Activated CD4-positive, alpha-beta T cell treated with anti-CD3 and anti-CD28 coated beads, Interleukin-2, amount 50 U/mL, for 4 hours (primary cell): ENCODE data around the gene HTR1D.

ENCODE experiments used
- DNase-seq, 2 experiments: peaks; one replicate each; pipeline ENCODE4 v3.0.0-alpha.2; 2020

Gene HTR1D

DNA sequence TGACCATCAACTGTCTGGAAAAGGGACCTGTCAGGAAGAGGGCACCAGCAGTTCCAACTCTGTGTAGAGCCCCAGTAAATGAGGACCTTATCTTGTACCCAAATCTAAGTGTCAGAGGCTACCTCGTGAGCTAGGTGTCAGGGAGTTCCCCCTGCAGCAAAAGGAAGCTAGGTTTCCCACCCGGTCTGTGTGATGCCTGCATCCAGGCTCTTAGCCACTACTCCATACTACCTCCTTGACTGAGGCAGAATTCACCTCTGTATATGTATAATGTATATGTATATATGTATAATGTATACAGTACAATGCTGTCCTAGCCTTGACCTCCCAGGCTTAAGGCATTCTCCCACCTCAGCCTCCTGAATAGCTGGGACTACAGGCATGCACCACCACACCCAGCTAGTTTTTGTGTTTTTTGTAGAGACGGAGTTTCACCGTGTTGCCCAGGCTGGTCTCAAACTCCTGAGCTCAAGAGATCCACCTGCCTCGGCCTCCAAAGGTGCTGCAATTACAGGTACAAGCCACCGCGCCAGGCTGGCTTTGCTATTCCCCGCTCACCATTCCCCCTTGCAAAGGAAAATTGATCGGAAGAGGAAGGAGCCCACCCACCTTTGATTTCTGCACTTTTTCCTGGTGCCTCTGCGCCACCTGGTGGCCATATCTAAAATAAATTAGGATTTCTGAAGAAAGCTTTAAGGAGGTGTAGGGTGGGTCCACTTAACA is 32.9 kb downstream of the HTR1D start:
- peak; percentile 12 to 18 for DNase-seq

DNA sequence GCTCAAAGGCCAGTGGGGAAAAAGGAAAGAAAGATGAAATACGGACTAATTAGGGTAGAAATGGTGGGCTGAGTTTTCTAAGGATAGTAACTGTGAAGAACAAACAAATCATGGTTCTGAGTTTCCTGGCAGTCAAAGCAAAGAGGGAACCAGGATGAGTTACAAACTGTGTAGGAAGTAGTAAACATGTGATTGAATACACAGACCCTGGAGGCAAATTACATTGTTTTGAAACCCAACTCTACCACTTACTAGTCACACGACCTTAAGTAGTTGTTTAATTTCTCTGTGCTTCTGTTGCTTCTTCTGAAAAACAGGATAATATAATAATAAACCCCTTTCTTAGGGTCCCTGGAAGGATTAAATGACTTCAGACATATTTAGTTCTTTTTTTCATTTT is 37.4 kb downstream of the HTR1D start:
- no peak for DNase-seq

DNA sequence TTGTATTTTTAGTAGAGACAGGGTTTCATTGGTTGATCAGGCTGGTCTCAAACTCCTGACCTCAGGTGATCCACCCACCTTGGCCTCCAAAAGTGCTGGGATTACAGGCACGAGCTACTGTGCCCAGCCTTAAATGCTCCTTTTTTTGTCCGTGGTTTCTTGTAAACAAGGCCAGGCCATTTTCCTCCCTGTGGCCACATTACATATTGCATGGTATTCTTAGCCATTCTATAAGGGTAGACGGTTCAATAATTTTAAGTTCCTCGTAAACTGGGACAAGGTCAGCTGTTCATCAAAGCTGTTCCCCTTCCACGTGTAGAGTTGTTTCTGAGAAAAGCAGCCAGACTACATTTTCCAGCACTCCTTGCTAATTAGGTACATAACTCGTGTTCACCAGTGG is 38.4 kb downstream of the HTR1D start:
- DNase-seq, result no peak

GRCh38 chr1:23178414-23178813 is 38.9 kb downstream of the HTR1D start:
- no peak for DNase-seq

GRCh38 chr1:23177438-23178380 is 39.6 kb downstream of the HTR1D start:
- DNase-seq, result peak; percentile 34 to 43

DNA sequence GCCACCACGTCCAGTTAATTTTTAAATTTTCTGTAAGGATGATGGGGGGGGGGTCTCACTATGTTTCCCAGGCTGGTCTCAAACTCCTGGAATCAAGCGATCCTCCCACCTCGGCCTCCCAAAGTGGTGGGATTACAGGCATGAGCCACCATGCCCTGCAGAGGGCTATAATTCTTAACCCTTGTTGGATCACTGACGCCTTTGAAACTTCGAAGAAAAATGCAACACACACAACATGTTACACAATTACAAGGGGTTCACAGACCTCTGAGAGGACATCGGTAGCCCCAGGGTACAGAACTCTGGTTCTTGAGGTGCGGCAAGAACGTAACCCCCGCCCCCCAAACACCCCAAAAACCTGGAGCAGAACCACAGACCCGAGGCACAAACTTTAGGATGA is 40.3 kb downstream of the HTR1D start:
- no peak for DNase-seq

DNA sequence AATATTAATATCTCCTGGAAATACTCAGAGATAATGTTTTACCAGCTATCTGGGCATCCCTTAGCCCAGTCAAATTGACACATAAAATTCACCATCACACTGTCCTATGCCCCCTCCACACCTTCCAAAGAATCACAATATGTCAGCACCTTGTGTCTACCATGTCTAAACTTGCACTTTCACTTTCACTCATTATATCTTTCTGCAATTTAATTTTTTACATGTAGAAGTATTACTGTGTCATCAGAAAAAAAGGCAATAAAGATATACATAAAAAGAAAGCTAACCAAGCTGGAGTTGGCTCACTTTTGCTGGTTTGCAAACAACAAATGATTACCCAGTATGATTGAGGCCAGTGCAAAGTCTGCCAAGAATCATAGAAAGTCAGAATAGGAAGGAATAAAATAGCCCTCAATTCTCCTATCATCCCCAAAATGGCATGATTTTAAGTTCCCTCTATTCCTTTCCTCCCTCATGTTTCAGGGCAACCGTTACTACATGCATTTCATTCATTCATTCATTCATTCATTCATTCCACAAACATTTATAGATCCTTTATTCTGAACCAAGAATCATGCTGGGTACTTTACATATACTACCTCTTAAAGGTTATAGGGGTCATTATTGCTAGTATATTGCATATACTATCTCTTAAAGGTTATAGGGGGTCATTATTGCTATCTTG is 42.7 kb downstream of the HTR1D start:
- DNase-seq, result no peak

GRCh38 chr1:23171181-23171755 is 46.0 kb downstream of the HTR1D start:
- DNase-seq, result no peak

DNA sequence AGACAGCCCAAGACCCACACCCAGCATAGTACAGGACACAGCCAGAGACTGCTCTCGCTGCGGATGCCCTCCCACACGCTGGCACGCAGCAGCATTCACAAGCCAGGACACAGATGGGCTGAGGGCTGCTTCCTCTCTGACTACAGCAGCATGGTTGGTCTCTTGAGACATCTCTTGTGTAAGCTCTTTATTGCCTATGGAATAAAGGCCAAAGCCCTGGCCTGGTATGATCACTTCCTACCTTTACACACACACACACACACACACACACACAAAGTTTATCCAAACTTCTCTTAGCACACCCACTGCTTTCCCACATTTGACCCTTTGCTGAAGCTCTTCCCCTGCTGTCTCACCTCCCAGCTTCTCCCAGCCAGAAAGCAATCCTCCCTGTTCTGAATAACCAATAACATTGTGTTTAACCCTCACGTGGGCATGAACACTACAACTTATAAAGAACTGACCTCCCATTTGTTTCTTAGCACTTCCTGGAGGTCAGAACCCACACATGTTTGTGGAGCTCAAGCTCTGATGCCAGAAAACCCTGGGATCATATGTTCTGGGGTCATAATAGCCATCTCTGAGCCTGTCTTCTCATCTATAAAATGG is 47.5 kb downstream of the HTR1D start:
- DNase-seq, result no peak

GRCh38 chr1:23169195-23169575 is 48.1 kb downstream of the HTR1D start:
- DNase-seq, result no peak

DNA sequence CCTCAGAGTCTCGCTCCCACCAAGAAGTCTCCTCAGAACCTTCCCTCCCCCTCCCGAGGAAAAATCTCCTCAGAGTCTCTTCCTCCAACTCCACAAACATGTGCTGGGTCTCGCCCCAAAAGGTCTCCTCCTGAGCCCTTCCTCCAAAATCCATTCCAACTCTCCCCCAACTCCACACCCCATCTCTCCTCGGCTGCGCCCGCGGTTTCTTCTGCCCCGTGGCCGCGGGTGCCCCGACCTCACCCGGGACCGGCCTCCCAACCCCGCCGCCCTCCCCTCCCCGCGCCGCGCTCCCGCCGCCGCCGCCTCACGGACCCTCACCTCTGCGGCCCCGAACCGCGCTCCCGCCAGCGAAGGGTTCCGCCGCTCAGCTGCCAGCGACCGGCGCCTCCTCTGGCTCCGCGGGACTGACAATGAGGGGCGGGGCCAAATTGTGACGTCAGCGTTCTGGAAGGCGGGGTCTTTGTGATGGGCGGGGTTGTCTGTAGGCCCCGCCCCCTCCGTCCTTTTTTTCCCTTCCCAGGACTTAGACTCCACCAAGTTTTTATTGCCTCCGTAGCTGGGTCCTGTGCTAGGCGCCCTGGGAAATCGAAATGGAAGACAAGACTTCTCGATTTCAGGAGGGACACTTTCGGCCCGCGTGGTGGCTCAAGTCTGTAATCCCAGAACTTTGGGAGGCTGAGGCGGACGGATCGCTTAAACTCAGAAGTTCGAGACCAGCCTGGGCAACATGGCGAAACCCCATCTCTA is 48.7 kb downstream of the HTR1D start, which contains the start of gene LUZP1:
Gene LUZP1 (minus strand): TSS at position 412 of the 750 bp plus-strand sequence.
- peak; percentile 85 for DNase-seq

- DNase-seq, result peak; percentile 7 to 10
These were observed 49.2 kb downstream of the HTR1D start for GRCh38 chr1:23168079-23168444.

- peak; percentile 9 to 16 for DNase-seq
These were observed 49.8 kb downstream of the HTR1D start for GRCh38 chr1:23167353-23168078.

GRCh38 chr1:23166854-23167253 is 50.4 kb downstream of the HTR1D start:
- DNase-seq, result no peak

DNA sequence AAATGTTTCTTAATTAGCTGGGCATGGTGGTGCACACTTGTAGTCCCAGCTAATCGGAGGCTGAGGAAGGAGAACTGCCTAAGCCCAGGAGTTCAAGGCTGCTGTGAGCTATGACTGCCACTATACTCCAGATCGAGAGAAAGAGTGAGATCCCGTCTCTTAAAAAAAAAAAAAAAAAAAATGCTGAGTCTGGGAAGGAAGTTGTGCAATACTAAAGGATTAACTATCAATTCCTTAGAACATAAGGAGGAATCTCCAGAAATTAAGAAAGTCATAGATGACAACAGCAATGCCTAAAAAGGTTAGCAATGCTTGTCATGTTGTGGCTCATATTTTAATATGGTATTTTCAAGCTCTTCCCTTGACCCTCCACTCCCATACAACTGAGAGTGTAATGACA is 53.9 kb downstream of the HTR1D start:
- no peak for DNase-seq

DNA sequence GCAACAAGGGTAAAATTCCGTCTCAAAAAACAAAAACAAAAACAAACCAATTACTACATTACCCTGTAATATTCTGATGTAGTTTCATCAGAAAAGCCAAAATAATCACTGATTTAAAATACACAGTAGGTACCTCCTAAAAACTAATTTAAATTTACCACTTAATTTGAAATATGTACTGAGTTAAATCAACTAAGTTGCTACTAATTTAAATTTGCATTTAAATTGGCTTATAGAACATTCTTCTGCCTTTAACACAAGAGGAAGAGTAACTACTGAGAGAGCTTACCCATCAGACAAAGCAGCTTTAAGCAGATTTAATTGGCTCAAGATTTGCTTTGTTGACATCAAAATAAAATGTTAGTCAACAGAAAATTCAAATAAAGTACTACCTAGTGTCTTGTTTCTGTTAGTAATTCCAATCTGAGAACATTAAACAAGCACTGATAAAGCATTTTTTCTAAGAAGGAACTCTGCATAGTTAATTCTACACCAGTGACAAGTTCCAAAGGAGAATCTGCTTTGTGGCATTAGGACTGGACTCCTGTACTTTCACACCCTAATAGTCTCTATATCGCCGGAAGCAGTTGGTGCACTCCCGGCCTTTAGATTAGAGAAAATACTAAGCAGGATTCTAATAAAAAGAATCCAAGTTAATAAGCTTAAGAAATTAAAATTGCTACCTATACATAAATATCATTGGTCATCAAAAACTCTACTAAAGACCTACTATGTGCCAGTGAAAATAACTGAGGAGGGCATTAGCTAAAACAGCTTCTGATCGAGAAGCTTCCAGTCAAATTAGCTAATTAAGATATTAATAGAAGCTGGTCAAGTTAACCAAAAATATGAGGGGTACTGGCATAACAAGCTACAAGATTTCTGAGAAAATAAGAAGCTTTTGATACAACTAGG is 57.1 kb downstream of the HTR1D start:
- DNase-seq, result no peak

GRCh38 chr1:23156940-23157339 is 60.4 kb downstream of the HTR1D start:
- DNase-seq, result no peak

- no peak for DNase-seq
These were observed 64.2 kb downstream of the HTR1D start for GRCh38 chr1:23152966-23153684.

DNA sequence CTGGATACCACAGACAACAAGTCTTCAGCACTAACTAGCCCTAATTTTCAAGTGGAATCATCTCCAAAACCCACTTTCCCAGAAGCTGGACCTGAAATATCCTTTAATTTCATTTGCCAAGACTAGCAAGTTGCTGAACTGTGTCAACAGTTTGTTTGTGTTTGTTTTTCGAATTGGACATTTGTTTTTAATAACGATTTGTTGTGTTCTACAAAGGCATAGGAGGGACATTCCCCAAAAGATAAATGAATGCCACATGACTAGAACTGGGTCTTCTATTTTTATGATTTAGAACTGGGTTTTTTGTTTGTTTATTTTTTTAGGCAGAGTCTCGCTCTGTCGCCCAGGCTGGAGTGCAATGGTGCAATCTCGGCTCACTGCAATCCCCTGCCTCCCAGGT is 66.6 kb downstream of the HTR1D start:
- DNase-seq, result no peak
